Measurements from ENCODE around the gene YIF1B.

The YIF1B gene

DNA sequence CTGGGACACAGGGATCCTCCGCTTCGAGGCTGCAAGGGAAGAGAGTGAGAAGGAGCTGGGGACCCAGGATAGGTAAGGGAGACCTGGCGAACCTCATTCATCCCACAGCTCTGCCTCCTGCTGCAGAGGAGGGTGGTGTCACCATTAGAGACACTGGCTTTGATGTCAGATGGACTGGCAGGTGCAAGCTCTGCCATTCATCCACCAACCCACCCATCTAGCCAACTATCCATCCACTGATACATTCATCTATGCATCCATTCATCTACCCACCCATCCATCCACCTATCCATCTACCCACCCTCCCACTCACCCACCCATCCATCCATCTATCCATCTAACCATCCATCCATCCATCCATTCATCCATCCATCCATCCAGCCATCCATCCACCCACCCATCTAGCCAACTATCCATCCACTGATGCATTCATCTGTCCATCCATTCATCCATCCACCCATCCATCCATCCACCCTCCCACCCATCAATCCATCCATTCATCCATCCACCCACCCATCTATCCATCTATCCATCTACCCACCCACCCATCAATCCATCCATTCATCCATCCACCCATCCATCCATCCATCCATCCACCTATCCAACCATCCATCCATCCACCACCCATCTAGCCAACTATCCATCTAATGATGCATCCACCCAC, 6.0 kb downstream of the YIF1B start:
- TF ChIP-seq, protein P1, sequence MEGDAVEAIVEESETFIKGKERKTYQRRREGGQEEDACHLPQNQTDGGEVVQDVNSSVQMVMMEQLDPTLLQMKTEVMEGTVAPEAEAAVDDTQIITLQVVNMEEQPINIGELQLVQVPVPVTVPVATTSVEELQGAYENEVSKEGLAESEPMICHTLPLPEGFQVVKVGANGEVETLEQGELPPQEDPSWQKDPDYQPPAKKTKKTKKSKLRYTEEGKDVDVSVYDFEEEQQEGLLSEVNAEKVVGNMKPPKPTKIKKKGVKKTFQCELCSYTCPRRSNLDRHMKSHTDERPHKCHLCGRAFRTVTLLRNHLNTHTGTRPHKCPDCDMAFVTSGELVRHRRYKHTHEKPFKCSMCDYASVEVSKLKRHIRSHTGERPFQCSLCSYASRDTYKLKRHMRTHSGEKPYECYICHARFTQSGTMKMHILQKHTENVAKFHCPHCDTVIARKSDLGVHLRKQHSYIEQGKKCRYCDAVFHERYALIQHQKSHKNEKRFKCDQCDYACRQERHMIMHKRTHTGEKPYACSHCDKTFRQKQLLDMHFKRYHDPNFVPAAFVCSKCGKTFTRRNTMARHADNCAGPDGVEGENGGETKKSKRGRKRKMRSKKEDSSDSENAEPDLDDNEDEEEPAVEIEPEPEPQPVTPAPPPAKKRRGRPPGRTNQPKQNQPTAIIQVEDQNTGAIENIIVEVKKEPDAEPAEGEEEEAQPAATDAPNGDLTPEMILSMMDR (conservative IDR thresholded peaks at IDR 0.05; ENCODE audit: low read length) = no peak
- no peak for DNase-seq (ENCODE audit: low read depth)
- no peak overlapping the region for H3K4me3 ChIP-seq (ENCODE audit: low read length)

- DNase-seq (ENCODE audit: low read depth) = no peak
- no peak overlapping the region for H3K4me3 ChIP-seq (ENCODE audit: low read length)
- TF ChIP-seq, protein P1 (conservative IDR thresholded peaks at IDR 0.05; ENCODE audit: low read length) = no peak
Observed at GRCh38 chr19:38308926-38309614, 6.7 kb downstream of the YIF1B start.

DNA sequence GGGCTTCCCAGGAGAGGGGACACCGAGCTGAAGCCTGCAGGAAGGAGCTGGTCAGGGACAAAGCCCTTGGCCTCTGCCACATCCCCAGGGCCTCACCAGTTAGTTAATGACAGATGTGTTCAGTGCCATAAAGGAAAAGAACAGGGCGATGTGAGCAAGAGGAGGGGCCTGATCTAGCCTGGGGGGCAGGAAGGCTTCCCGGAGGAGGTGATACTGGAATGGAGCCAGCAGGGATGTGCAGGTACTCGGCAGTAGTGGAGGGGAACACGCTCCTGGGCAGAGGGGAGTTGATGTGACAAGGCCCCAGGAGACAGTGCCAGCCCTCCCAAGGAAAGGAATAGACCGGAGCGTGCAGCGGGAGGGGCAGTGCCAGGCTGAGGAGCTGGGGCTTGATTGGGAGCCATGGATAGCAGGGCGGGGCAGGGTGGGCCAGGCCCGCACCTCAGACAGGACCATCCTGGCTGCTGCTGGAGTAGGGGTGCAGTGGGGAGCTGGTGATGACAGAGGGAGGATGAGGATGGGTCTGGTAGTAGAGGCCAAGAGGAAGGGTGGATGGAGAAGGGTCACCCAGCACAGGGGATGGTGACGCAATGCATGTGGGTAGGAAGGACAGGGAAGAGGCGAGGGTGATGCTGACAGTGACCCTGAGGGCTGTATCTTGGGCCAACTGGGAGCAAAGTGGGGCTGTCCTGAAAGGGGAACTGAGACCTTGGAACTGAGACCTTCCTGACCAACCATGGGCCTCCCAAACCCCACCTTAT, 7.6 kb downstream of the YIF1B start:
- no peak overlapping the region for H3K4me3 ChIP-seq (ENCODE audit: low read length)
- TF ChIP-seq, protein P1 (conservative IDR thresholded peaks at IDR 0.05; ENCODE audit: low read length) = no peak
- no peak for DNase-seq (ENCODE audit: low read depth)

- no peak for DNase-seq (ENCODE audit: low read depth)
- TF ChIP-seq, protein P1 (conservative IDR thresholded peaks at IDR 0.05; ENCODE audit: low read length) = no peak
- no peak overlapping the region for H3K4me3 ChIP-seq (ENCODE audit: low read length)
Observed at GRCh38 chr19:38307597-38307996, 8.2 kb downstream of the YIF1B start.

GRCh38 chr19:38307076-38307475, 8.7 kb downstream of the YIF1B start:
- H3K4me3 ChIP-seq (ENCODE audit: low read length) = no peak overlapping the region
- no peak for DNase-seq (ENCODE audit: low read depth)
- TF ChIP-seq, protein P1 (conservative IDR thresholded peaks at IDR 0.05; ENCODE audit: low read length) = no peak

DNA sequence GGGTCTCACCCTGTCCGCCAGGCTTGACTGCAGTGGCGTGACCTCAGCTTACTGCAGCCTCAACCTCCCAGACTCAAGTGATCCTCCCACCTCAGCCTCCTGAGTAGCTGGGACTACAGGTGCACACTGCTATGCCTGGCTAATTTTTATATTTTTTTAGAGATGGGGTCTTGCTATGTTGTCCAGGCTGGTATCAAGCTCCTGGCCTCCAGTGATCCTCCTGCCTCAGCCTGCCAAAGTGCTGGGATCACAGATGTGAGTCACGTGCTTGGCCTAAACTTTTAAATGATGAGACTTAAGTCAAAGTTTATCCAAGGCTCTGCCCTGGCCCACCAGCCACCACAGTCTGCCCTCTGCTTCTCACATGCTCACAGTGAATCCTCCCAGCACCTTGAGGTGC, 9.5 kb downstream of the YIF1B start:
- H3K4me3 ChIP-seq (ENCODE audit: low read length) = no peak overlapping the region
- DNase-seq (ENCODE audit: low read depth) = no peak

More for the DNA sequence above, 9.5 kb downstream of the YIF1B start:
- TF ChIP-seq, protein P1 (conservative IDR thresholded peaks at IDR 0.05; ENCODE audit: low read length) = no peak
